A204.1 (cell line): ENCODE data around the gene CACNG5.

Experiments used
- FAIRE-seq: peaks from 2 replicates; lab custom pipeline; 2012; peaks lifted over from hg19 to GRCh38; lab: Jason Lieb, UNC

The CACNG5 gene, protein sequence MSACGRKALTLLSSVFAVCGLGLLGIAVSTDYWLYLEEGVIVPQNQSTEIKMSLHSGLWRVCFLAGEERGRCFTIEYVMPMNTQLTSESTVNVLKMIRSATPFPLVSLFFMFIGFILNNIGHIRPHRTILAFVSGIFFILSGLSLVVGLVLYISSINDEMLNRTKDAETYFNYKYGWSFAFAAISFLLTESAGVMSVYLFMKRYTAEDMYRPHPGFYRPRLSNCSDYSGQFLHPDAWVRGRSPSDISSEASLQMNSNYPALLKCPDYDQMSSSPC

DNA sequence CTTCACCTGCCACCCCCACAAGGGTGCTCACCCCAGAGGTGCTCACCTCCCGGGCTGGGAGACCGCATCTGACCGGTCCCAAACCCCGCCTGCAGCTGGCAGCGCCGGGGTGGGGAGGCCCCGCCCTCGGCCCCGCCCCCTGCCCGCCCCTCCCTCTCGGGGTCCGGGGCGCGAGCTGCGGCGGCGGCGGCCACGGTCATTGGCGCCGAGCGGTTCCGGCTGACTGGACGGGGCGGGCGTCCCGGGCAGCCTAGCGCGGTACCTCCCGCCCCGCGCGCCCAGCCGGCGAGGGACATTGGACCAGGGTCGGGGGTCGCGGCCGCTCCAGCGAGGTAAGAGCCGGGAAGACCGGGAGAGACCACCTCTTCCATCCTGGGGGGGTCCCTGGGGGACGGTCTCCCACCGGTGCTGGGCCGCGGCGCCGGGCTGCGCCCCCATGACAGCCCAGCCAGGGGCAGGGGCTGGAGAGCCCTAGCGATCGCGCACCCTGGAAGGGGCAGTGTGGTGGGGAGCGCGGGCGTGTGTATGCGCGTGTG lies at the start of gene CACNG5:
Gene CACNG5, plus strand, starts transcription at position 199 of the 536 bp plus-strand sequence. CDS start 42,216 bp downstream, outside the sequence.
- no peak for FAIRE-seq

DNA sequence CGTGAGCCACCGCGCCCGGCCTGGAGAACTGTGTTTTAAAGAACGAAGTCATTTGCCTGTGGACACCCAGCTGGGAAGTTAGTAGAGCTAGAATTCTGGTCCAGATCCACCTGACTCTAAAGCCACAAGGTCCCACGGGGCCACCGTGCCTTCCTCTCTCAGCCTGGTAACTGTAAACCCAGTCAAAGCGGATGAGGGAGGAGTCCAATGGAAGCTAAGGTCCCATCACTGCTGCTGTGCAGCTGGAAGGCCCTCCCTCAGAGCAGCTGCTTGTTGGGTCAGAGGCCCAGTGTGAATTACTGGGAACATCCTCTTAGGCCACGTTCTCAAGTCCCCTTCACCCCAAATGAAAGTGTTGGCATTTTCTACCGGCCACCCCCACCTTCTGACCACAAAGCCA lies 48.8 kb upstream of the CACNG5 start:
- no peak for FAIRE-seq

DNA sequence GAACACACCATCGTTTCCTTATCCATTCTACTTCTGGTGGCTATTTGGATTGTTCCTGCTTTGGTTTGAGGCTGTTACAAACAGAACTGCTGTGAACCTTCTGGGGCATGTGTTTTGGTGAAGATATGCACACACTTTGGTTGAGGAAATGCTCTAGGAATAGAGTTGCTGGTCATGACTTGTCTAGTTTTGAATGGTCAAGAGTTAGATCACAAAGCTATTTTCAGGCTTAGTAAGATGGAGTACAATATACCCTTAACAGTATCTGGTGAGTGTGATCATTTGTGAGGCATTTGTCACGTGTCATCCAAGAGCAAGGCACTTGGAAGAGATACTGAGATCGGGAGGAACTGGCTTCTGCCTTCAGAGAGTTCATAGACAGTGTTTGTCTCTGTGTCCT lies 47.0 kb upstream of the CACNG5 start:
- FAIRE-seq = no peak

DNA sequence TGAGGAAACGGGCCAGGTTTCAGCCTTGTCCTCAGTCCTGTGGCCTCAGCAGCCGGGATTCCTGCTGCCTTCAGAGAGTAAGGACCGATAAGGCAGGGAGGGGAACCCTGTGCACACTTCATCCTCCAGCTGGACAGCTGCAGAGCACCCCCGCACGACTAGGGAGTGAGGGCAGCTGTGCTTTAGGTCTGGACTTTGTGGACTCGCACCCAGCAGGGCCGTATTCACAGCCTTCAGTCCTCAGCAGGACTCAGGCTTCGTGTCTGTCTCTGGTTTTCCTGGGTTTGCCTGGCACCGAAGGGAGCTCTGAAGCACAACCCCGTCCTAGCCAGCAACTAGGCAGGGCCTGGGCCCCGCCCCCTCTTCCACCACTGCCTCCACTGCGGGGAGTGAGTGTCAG lies 45.8 kb upstream of the CACNG5 start:
- FAIRE-seq = no peak

DNA sequence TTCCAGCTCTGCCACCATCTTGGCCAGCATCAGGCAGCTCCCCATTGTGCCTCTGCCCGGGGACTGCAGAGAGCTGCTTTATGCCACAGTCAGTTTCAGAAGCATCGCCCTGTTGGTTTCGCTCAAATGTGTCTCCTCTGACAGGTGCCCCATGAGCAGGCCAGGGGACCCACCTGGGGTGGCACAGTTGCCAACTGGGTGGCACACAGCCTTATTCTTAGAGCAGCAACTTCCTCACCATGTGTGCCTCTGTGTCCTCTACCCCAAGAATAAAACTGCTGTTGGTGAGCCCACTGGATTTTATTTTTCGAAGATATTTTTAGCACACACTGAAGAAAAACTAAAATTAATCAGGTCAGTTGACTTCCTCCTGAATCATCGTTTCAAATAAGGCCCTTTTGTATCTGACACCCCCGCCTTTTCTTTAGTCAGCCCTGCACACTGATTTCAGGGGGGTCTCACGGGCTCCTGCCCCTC lies 44.9 kb upstream of the CACNG5 start:
- FAIRE-seq = no peak

DNA sequence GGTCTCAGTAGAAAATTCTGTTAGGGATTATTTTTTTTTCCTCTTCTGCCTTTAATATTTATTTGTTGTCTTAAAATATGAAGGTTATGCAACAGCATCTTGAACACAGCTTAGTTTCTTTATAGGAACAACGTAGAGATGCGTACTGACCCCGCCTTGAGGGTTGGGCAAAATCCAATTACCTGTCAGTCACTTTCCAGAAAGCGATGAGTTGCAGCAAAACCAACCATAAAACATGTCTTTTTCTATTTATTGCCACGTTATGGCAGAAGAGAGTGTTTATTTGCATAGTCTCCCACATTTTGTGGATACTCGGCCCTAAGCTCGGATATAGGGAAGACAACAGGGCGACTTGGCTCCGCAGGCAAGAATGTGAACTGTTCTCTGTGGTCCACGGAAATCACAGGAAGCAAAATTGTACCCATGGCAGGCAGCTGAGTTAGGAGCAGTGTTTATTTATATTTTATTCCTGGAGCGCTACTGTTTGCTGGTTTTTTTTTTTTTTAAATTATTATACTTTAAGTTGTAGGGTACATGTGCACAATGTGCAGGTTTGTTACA lies 44.3 kb upstream of the CACNG5 start:
- no peak for FAIRE-seq

DNA sequence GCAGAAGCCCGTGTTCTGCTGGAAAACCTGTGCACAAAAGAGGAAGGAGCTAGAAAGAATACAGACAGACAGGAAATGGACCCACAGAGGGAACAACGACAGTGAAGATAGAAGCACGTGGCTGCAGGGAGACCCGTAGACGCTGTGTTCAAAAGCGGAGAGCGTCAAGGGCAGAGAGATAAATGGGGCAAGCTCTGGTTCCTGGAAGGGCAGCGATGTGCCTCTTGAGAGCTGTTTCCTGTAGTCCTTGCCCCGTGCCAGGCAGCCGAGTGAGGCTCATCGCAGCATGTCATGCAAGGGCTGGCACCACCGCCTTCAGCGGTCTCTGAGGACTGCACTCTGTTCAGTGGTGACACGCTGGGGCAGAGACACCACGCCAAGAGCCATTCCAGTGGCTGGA lies 43.6 kb upstream of the CACNG5 start:
- no peak for FAIRE-seq

DNA sequence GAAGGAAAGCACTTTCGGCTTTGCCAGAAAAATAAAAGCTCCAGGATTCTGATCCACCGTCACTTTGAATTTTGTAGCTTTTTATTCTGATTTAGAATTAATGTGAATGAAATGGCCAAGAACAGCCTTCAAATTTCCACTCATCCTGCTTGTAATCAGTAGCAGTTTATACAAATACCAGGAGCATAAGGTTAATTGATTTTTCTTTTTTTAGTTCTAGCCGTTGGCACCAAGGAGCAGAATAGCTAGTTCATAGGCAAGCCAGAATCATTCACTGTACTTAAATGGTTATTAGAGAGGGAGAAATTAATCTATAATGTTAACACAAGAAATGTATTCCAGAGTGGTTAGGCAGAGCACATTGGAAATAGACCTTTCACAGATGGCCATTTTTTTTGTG lies 41.1 kb upstream of the CACNG5 start:
- no peak for FAIRE-seq

DNA sequence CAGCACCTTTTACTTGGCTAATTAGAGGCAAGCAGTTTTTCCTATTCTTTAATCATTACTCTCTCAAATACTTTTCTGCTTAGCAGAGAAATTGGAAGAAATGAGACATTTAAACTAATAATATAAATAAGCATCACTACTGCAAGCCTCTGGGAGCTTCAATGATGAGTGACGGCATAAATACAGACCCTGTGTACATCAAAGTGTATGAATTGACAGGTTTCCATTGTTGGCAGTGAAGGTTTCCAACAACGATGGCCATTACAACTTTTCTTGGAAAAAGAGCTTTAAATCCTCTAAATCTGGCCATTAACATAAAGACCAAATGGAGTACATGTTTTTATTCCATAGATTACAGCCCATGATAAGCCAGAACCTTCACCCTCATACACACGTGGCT lies 39.4 kb upstream of the CACNG5 start:
- FAIRE-seq = no peak

DNA sequence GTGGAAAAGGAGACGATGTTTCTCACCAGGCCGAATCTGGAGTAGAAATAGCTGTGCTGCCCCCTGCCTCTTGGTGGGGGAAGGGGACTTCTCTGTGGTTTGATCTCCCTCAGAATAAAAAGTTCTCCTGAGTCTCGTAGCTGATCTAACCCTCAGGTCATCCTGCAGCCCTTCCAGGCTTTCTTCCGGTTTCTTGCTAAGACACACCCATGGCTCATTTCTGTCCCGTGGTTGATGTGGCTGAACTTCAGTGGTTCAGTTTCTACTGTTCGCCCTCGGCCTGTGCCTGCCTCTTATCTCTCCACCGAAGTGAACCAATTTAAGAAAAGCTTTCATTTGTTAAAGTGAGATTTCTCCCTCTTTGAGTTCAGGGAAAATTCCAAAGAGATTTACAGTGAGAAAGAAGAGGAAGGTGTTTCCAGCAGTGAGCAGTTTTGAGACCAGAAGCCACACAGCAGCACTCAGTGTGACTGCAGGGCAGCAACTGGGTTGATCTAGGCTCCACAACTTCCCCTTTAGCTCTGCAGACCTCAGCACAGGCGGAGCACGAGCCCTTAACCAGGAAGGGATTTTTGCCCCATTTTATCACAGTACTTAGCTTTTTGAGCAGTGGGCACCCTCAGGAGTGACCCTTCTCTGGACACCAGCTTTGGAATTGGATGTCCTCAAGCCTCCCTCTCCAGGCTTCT lies 34.9 kb upstream of the CACNG5 start:
- FAIRE-seq = no peak

DNA sequence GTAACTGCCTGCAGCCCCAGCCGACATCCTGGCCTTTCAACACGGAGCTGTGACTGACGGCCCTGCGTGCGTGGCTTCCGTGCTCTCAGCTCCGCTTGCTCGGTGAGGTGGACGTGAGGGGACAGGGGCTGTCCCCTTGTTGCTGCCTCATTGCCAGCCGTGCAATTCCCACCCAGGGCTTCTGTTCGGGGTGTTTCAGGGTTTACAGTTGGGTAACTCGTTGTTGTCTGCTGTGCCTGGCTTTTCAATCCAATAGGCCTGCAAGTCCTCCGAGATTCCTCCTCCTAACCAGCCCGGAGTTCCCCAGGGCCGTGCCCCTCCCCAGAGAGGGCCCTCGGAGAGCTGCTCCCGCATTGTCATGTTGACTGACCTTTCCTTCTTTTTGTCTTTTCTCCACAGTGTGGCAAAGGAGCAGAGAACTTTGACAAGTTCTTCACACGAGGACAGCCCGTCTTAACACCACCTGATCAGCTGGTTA lies 31.4 kb upstream of the CACNG5 start:
- no peak for FAIRE-seq

DNA sequence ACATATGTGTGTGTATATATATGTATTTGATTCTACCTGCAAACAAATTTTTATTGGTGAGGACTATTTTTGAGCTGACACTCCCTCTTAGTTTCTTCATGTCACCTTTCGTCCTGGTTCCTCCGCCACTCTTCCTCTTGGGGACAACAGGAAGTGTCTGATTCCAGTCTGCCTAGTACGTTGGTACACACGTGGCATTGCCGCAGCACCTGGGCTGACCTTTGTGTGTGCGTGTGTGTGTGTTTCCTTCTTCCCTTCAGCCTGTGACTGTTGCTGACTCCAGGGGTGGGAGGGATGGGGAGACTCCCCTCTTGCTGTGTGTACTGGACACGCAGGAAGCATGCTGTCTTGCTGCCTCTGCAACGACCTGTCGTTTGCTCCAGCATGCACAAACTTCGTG lies 29.4 kb upstream of the CACNG5 start:
- no peak for FAIRE-seq

DNA sequence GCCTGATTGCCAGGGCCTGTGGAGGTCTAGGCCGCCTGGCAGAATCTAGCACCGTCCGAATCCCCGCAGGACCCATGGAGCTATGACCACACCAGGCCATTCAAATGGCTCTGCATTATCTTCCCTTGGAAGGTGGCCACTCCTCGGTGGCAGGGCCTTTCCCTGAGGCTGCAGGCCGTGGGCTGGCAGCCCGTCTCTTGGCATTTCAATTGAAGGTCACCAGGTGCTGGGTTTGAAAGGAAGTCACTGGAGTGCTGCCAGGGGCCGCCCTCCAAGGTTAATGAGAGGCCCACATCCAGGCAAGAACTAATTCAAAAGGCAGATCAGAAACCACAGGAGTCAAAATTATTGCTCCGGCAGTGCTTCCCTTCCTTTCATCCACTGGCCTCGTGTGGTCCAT lies 27.7 kb upstream of the CACNG5 start:
- no peak for FAIRE-seq

DNA sequence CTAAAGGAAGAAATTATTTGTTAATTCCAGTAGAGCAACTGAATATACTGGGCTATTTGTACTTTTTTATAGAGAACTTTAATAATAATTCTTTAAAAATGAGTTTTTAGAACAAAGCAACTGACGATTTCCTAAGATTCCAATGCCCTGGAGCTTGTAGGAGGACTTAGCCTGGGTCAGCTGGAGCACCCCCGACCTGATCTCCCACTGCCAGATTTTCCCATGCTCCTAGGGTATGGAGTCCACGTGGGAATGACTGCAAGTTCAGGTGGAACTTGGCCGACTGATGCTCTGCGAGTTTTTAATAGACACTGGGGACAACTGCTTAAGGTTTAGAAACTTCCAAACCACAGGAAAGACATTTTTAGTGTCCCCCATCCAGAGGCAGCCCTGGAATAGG lies 25.5 kb upstream of the CACNG5 start:
- no peak for FAIRE-seq

DNA sequence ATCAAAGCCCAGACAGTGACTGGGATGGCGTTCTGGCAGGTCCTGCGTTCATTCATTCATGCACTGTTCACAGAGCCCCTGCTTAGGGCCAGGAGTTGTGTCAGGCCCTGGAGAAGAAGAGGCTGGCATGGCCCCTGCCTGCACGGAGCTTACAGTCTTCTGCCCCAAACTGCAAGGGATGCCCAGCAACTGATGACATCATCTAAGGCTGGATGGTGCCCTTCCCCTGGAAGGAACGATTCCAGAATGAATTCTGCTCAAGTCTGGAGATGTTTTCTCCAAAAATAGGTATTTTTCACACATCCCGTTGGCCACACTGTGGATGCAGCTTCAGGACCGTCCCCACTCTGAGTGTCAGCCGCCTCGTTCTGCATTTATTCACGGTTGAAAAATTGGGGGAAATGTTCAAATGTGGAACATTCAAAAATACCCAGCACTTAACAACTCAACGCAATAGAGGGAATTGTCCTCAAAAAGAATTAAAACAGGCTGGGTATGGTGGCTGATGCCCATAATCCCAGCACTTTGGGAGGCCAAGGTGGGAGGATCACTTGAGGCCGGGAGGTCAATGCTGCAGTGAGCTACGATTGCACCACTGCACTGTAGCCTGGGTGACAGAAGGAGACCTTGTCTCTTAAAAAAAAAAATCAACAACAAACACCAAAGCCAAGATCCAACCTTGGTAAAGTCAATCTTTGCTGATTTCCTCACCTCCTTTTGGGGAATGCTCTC lies 23.8 kb upstream of the CACNG5 start:
- FAIRE-seq = no peak

DNA sequence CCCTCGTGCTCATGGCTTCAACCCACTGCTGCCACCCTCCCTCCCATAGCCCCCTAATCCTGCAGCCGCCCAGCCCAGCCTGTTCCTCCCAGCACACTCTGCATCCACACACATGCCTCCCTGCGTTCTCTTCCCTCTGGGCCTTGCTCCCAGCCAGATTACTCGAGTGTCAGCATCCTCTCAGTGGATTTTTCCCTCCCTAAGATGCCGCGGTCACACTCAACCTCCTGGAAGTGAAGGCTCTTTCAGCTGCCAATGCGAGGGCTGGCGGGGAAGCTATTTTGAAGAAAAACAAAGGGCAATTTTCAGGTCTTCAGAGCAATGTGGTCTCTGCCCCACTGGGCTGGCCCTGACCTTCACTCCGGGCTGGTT lies 23.2 kb upstream of the CACNG5 start:
- FAIRE-seq = no peak

DNA sequence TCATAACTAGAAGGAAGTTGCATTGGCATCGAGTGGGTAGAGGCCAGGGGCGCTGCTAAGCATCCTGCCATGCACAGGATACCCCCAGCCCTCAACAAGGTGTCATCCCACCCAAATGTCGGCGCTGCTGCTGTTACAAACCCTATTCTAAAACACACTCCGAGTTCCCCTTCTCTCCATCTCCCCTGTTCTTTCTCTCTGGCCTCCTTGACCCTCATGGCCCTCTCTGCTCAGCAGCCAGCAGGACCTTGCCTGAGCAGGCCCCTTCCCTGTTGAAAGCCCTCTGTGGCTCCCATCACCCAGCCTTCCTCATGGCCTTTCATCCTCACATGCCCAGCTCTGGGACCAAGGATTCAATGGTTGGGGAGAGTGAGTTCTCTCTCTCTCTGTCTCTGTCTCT lies 22.3 kb upstream of the CACNG5 start:
- no peak for FAIRE-seq

DNA sequence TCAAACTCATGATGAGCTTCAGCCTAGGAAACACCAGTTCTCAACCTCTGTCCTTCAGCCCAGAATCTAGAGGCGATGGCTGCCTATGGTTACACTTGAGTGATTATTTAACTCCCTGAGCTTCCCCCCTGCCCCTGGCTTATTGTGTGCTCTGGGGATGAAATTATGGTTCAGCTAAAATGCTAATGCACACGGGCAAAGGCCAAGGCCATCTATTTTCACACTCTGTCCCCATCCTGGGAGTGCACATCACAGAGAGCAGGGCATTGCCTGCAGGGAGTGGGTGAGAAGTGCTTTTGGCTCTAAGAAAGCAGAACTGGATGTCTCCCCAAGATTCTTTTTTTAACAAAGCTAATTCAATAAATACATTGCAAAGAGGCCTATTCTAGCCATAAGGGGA lies 21.6 kb upstream of the CACNG5 start:
- no peak for FAIRE-seq

DNA sequence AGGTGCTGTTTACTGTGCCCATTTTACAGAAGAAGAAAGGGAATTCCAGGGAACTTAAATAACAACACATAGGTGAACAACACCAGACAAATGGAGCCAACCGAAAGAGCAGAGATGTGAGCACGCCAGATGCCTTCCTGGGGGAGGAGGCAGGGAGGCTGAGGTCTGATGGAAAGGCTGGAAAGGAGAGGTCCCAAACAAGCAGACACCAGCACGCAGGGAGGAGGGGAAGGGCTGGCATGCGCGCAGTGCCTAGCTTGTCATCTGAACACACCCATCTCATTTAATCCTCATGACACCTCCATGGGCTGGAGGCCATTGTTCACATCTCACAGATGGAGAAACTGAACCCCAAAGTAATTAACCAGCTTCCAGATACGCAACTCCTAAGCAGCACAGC lies 20.9 kb upstream of the CACNG5 start:
- no peak for FAIRE-seq

DNA sequence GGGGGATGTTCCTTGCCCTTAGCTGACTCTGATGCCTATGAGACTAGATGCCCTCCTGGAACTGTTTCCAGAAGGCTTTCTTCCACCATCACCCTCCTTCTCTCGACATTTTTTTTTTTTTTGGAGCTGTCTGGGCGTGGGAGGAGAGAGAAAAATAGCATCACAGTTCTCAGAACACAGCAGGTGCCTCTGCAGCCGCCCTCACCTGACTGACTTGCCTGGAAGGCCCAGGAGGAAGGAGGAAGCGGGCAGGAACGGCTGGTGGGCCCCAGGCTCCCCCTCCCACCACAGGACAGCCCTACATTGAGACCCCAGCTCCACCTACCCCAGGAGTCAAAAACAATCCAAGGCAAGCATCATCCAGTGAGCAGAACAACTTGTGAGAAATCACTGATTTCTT lies 20.3 kb upstream of the CACNG5 start:
- FAIRE-seq = no peak

DNA sequence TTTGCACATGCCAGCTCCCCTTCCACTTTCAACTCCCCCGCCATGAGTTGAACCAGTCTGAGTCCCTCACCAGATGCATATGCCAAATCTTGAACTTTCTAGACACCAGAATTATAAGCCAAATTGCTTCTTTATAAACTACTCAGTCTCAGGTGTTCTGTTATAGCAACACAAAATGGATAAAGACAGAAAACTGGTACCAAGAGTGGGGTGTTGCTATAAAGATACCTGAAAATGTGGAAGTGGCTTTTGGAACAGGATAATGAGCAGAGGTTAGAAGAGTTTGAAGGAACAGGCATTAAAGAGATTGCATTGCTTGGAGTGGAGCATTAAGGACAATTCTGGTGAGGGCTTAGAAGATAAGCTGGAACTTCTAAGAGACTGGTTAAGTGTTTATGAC lies 17.2 kb upstream of the CACNG5 start:
- FAIRE-seq = no peak

DNA sequence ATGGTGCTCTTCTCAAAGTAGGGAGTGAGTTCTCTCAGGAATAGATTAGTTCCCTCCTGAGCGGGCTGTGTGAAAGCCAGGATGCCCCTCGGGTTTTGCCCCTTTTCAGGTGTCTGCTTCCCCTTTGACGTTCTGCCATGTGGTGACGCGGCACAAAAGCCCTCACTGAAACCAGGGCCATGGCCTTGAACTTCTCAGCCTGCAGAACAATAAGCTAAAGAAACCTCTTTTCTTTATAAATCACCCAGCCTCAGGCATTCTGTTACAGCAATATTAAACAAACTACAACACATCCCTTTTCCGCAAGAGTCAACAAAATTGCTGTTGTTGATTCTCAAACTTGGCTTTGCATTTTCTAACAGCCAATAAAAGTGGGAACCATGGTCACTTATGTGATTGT lies 15.5 kb upstream of the CACNG5 start:
- no peak for FAIRE-seq

DNA sequence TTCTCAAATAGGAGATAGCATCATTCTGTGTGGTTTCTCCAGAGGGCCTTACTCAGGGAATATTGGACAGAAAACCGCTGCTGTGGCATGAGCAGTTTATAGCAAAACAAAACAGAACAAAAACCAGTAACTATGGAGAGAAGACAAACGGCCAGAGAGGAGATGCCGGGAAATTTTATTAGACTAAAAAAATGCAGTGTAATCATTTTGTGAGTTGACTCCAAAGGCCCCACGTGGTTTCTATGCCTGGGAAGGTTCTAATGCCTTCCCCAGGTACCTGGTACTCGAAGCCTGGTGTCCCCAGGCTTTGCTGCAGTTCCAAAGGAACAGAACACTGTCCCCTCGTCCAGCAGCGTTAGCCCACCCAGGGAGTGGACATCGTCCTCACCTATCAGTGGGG lies 12.9 kb upstream of the CACNG5 start:
- no peak for FAIRE-seq
